GM12878 (cell line): ENCODE results near the gene BECN2. TPM values are rescaled to one million over a fixed set of nuclear protein-coding genes. Genes with fewer than 3 reads are reported as not detected.

ENCODE experiments used
- ATAC-seq: fragments of 200-7000 bp; cut with Tn5 transposase; 3 replicates; pipeline ENCODE4 v1.9.1; 2020; ENCODE audit warnings: mild to moderate bottlenecking, moderate library complexity
- BruUV-seq: library from RNA; stranded (reverse); fragments of 400-500 nt; replicated peaks from 2 replicates; lab custom pipeline; 2021; lab: Mats Ljungman, UMichigan
- CTCF ChIA-PET: fragments of 300-600 bp; sonication (Branson Sonifier 250); formaldehyde crosslinking; extraction: SDS; loops from one replicate; lab custom pipeline; 2021; ENCODE audit warnings: inconsistent platforms; lab: Yijun Ruan, JAX
- POLR2A ChIA-PET: fragments of 350-600 bp; formaldehyde crosslinking; extraction: SDS; loops from one replicate; lab custom pipeline; 2021; ENCODE audit warnings: inconsistent platforms; lab: Charles Lee
- RAD21 ChIA-PET: fragments of 300-600 bp; sonication (Branson Sonifier 250); formaldehyde crosslinking; loops from one replicate; lab custom pipeline; 2023; ENCODE audit warnings: antibody characterized with exemption; ENCODE audit not compliant: unreplicated experiment; lab: Charles Lee
- SMC1A ChIA-PET: fragments of 300-600 bp; sonication (Branson Sonifier 250); formaldehyde crosslinking; loops from one replicate; lab custom pipeline; 2023; ENCODE audit not compliant: unreplicated experiment, uncharacterized antibody; lab: Charles Lee
- DNase-seq: peaks from one replicate; pipeline ENCODE4 v3.0.0-alpha.2; 2011; ENCODE audit warnings: low read depth, low spot score
- FAIRE-seq: peaks from 3 replicates; lab custom pipeline; 2011; peaks lifted over from hg19 to GRCh38; lab: Jason Lieb, UNC
- H2AFZ ChIP-seq: 2 replicates; pipeline ENCODE4 v1.6.0; 2011; ENCODE audit warnings: low read depth, low read length, control low read depth; ENCODE audit not compliant: control insufficient read depth
- H3K27ac ChIP-seq: 2 replicates; pipeline ENCODE4 v1.5.1; 2011; ENCODE audit warnings: control low read depth; ENCODE audit not compliant: control insufficient read depth, insufficient read depth
- H3K27me3 ChIP-seq, 2 experiments: replicated peaks in 1 of 2; 2 replicates each; pipeline versions ENCODE4 v1.6.0 to v1.6.1; 2011; ENCODE audit warnings: low read length in 1 of 2; ENCODE audit not compliant: control insufficient read depth in 2 of 2, insufficient read depth in 2 of 2
- H3K36me3 ChIP-seq, 2 experiments: 2 replicates each; pipeline ENCODE4 v1.5.1; 2011; ENCODE audit warnings: low read length in 1 of 2; ENCODE audit not compliant: control insufficient read depth in 2 of 2, insufficient read depth in 2 of 2
- H3K4me1 ChIP-seq: 2 replicates; pipeline ENCODE4 v1.6.1; 2011; ENCODE audit warnings: mild to moderate bottlenecking, low read length, moderate library complexity, mixed read lengths; ENCODE audit not compliant: control insufficient read depth, insufficient read depth
- H3K4me2 ChIP-seq: 2 replicates; pipeline ENCODE4 v1.6.0; 2011; ENCODE audit warnings: control low read depth; ENCODE audit not compliant: control insufficient read depth, insufficient read depth
- H3K4me3 ChIP-seq: fragments of 200-600 bp; sonication (generic); 2 replicates; pipeline ENCODE4 v1.5.1; 2016
- H3K79me2 ChIP-seq: 2 replicates; pipeline ENCODE4 v1.6.0; 2011; ENCODE audit warnings: low read length; ENCODE audit not compliant: control insufficient read depth, insufficient read depth
- H3K9ac ChIP-seq: 2 replicates; pipeline ENCODE4 v1.8.0; 2011; ENCODE audit warnings: low read length, control low read depth, mixed read lengths; ENCODE audit not compliant: control insufficient read depth, insufficient read depth
- H3K9me3 ChIP-seq: replicated peaks from 3 replicates; pipeline ENCODE4 v1.5.1; 2011; ENCODE audit warnings: mild to moderate bottlenecking, low read length; ENCODE audit not compliant: control insufficient read depth, insufficient read depth
- H4K20me1 ChIP-seq: 2 replicates; pipeline ENCODE4 v1.6.0; 2011; ENCODE audit not compliant: control insufficient read depth, insufficient read depth
- ATF7 ChIP-seq: fragments of 450-650 bp; IDR thresholded peaks from 2 replicates; pipeline ENCODE4 v1.6.1; 2016; ENCODE audit warnings: low read depth, mild to moderate bottlenecking
- BRCA1 ChIP-seq: IDR thresholded peaks from 2 replicates; pipeline ENCODE4 v1.6.1; 2011; ENCODE audit warnings: low read depth, low read length, improper control_type of control experiment
- JUNB ChIP-seq: IDR thresholded peaks from 2 replicates; pipeline ENCODE4 v1.6.1; 2016; ENCODE audit warnings: antibody characterized with exemption, mild to moderate bottlenecking
- NBN ChIP-seq: fragments of 450-650 bp; IDR thresholded peaks from 2 replicates; pipeline ENCODE4 v1.6.1; 2016
- POLR2AphosphoS5 ChIP-seq: IDR thresholded peaks from 2 replicates; pipeline ENCODE4 v1.6.1; 2011; ENCODE audit warnings: mild to moderate bottlenecking, low read length, inconsistent platforms
- RCOR1 ChIP-seq: conservative IDR thresholded peaks from 2 replicates; pipeline ENCODE4 v1.6.1; 2012; ENCODE audit warnings: low read depth, low read length, improper control_type of control experiment
- SPI1 ChIP-seq: IDR thresholded peaks from 2 replicates; pipeline ENCODE4 v1.6.1; 2011; ENCODE audit warnings: low read depth, mild to moderate bottlenecking, low read length, moderate library complexity, borderline replicate concordance; ENCODE audit not compliant: insufficient read depth
- ZBTB11 ChIP-seq: fragments of 450-650 bp; formaldehyde crosslinking; IDR thresholded peaks from 2 replicates; pipeline ENCODE4 v1.5.0; 2022; ENCODE audit warnings: mild to moderate bottlenecking, missing genetic modification characterization
- ZNF24 ChIP-seq: fragments of 450-650 bp; IDR thresholded peaks from 2 replicates; pipeline ENCODE4 v1.6.1; 2017; ENCODE audit warnings: antibody characterized with exemption, mild to moderate bottlenecking
- in situ Hi-C: fragments of 300-500 bp; cut with MboI; formaldehyde crosslinking; loops from 9 replicates; pipeline ENCODE4 v1.14.3; 2018; ENCODE audit warnings: mixed read lengths
- intact Hi-C: fragments of 100-400 bp; cut with micrococcal nuclease; formaldehyde crosslinking; loops from one replicate; pipeline ENCODE4 v1.14.2; 2022; ENCODE audit not compliant: unreplicated experiment
- polyA plus RNA-seq, 11 experiments: library from polyadenylated mRNA; depleted of rRNA in 4 of 11; unstranded in 6 of 11; stranded (reverse) in 5 of 11; fragments of >200 nt; fragmentation: Nextera tagmentation in 4 of 11; fragmentation: Illumina TruSeq in 1 of 11; extraction: Ambion mirVana in 4 of 11; extraction: Trizol in 1 of 11; gene quantifications; 1 replicate in 1 of 11; 2 replicates in 10 of 11; pipeline versions ENCODE4 v1.2.1 to v1.2.3, GENCODE V29; 2011 to 2016; ENCODE audit warnings: inconsistent platforms in 2 of 11, missing spikeins in 2 of 11, low read depth in 1 of 11
- total RNA-seq, 4 experiments: library from RNA; depleted of rRNA in 3 of 4; stranded (reverse); fragments of >200 nt in 3 of 4; fragmentation: Illumina TruSeq in 1 of 4; extraction: Trizol in 1 of 4; gene quantifications; 2 replicates each; pipeline versions ENCODE4 v1.2.1 to v1.2.3, GENCODE V29; 2013 to 2021

The BECN2 gene
- total and polyA plus RNA-seq, 10 of the 15 experiments (the other 5 are each of a cell fraction or from before 2014, with no cell fraction given) = not detected

- ATAC-seq = no peak
Observed at GRCh38 chr1:241963722-241964121, 6.2 kb downstream of the BECN2 start.

More at GRCh38 chr1:241963722-241964121, 6.2 kb downstream of the BECN2 start:
- H3K4me2 ChIP-seq = no peak overlapping the region
- POLR2A ChIA-PET = no interaction called here
- H3K9me3 ChIP-seq = no peaks in the 10 kb centered on the region
- H3K79me2 ChIP-seq = no peaks in the 10 kb centered on the region
- RAD21 ChIA-PET = no interaction called here
- CTCF ChIA-PET = no interaction called here
- no peak overlapping the region for H3K9ac ChIP-seq
- H3K36me3 ChIP-seq = no peaks in the 10 kb centered on the region
- in situ Hi-C loops (no loop called here), intact Hi-C loops (no loop called here)
- DNase-seq (no peak), FAIRE-seq (no peak)
- H3K27me3 ChIP-seq = no peaks in the 10 kb centered on the region
- no peak overlapping the region for H2AFZ ChIP-seq
- H3K27ac ChIP-seq = no peak overlapping the region
- H4K20me1 ChIP-seq = no peaks in the 10 kb centered on the region
- H3K4me3 ChIP-seq = no peak overlapping the region
- BruUV-seq = no TSS peak
- SMC1A ChIA-PET = no interaction called here
- no peaks in the 10 kb centered on the region for H3K4me1 ChIP-seq
- TF ChIP-seq ZNF24 (no peak), ZBTB11 (CRISPR knock-in tag) (no peak), JUNB (no peak), NBN (no peak), ATF7 (no peak), POLR2AphosphoS5 (no peak), BRCA1 (no peak), RCOR1 (no peak), SPI1 (no peak)
